BJ (cell line): ENCODE measurements around the gene FGF14. TPM values are rescaled to one million over a fixed set of nuclear protein-coding genes. Genes with fewer than 3 reads are reported as not detected.

ENCODE experiments used
- CTCF ChIA-PET: fragments of 350-600 bp; formaldehyde crosslinking; extraction: SDS; loops from one replicate; lab custom pipeline; 2021; ENCODE audit warnings: antibody characterized with exemption, inconsistent platforms; lab: Yijun Ruan, JAX
- POLR2A ChIA-PET: fragments of 300-600 bp; sonication (Branson Sonifier 250); formaldehyde crosslinking; extraction: SDS; loops from one replicate; lab custom pipeline; 2021; ENCODE audit warnings: antibody characterized with exemption; lab: Charles Lee
- DNase-seq: peaks from one replicate; pipeline ENCODE4 v3.0.0-alpha.2; 2011; ENCODE audit warnings: low read depth
- H3K27me3 ChIP-seq: 2 replicates; pipeline ENCODE4 v1.6.0; 2011; ENCODE audit warnings: low read length; ENCODE audit not compliant: control insufficient read depth, insufficient read depth
- H3K36me3 ChIP-seq: 2 replicates; pipeline ENCODE4 v1.5.1; 2011; ENCODE audit warnings: low read length; ENCODE audit not compliant: control insufficient read depth, insufficient read depth
- H3K4me3 ChIP-seq: 2 replicates; pipeline ENCODE4 v1.5.1; 2011; ENCODE audit warnings: low read depth, mild to moderate bottlenecking, control low read depth, low read length
- polyA plus RNA-seq: library from polyadenylated mRNA; depleted of rRNA; stranded (reverse); fragments of >200 nt; gene quantifications from 2 replicates; pipeline ENCODE4 v1.2.3, GENCODE V29; 2011
- TF ChIP-seq, protein P1 (sequence below): IDR thresholded peaks from 2 replicates; pipeline ENCODE4 v1.5.1; 2011; ENCODE audit warnings: low read depth, mild to moderate bottlenecking, control low read depth, inconsistent platforms, low read length, moderate library complexity; ENCODE audit not compliant: insufficient read depth

FGF14 gene
- polyA plus RNA-seq, 1 experiment: 0.01 TPM

DNA sequence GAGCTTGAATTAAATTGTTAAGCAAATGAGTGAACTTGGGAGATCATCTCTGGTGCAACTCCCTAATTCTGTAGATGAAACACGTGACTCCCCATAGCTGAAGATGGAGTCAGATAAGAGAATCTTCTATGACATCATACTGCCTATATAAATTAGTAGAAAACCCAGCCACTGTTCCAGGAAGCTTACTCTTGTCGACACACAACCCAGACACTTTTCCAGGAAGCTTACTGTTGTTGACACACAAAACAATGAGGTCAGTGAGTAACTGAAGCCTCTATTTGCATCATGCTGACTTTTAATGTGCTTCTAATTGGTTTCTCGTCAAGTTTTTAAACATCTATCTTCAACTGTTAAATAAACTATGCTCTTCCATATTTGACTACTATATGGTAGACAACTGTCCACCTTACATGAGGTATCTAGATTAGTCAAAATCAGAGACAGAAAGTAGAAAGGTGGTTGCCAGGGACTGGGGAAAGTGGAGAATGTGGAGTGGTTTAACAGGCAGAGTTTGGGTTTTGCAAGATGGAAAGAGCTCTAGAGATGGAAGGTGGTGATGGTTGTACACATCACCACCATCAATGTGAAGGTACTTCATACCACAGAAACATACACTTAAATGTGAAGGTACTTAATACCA is 168.2 kb downstream of the FGF14 start:
- TF ChIP-seq, protein P1, sequence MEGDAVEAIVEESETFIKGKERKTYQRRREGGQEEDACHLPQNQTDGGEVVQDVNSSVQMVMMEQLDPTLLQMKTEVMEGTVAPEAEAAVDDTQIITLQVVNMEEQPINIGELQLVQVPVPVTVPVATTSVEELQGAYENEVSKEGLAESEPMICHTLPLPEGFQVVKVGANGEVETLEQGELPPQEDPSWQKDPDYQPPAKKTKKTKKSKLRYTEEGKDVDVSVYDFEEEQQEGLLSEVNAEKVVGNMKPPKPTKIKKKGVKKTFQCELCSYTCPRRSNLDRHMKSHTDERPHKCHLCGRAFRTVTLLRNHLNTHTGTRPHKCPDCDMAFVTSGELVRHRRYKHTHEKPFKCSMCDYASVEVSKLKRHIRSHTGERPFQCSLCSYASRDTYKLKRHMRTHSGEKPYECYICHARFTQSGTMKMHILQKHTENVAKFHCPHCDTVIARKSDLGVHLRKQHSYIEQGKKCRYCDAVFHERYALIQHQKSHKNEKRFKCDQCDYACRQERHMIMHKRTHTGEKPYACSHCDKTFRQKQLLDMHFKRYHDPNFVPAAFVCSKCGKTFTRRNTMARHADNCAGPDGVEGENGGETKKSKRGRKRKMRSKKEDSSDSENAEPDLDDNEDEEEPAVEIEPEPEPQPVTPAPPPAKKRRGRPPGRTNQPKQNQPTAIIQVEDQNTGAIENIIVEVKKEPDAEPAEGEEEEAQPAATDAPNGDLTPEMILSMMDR: no peak
- no peaks in the 10 kb centered on the region for H3K36me3 ChIP-seq
- H3K27me3 ChIP-seq: 0 out of 2 replicates have a peak, but pooled peaks cover under 1% of the 10 kb centered on the region
- no peak for DNase-seq
- CTCF ChIA-PET: interaction anchor here (0.7 to 1.5 kb wide), 3 partner anchors 8 to 34 kb away, joined by 3 to 4 read pairs (median 3); no protein-coding TSS in a partner anchor
- H3K4me3 ChIP-seq: no peak overlapping the region
- POLR2A ChIA-PET: no interaction called here

- ChIA-PET CTCF (no interaction called here), POLR2A (no interaction called here)
- TF ChIP-seq, protein P1: no peak
These were observed 170.4 kb downstream of the FGF14 start for GRCh38 chr13:102231479-102231878.

GRCh38 chr13:102227741-102228140 is 174.1 kb downstream of the FGF14 start:
- H3K36me3 ChIP-seq: no peaks in the 10 kb centered on the region
- no peak for DNase-seq
- ChIA-PET POLR2A (no interaction called here), CTCF (no interaction called here)
- TF ChIP-seq, protein P1: no peak
- no peaks in the 10 kb centered on the region; the same call in 1 of the 2 replicates for H3K27me3 ChIP-seq
- no peak overlapping the region for H3K4me3 ChIP-seq

More at GRCh38 chr13:102231479-102231878, 170.4 kb downstream of the FGF14 start:
- no peak for DNase-seq
- Histone ChIP-seq H3K36me3 (no peaks in the 10 kb centered on the region), H3K27me3 (no peaks in the 10 kb centered on the region), H3K4me3 (no peak overlapping the region)

GRCh38 chr13:102226591-102226990 is 175.3 kb downstream of the FGF14 start:
- no peaks in the 10 kb centered on the region for H3K36me3 ChIP-seq
- no peak overlapping the region for H3K4me3 ChIP-seq
- TF ChIP-seq, protein P1: no peak
- ChIA-PET POLR2A (no interaction called here), CTCF (interaction anchor here (1.2 kb wide), 2 partner anchors 8 to 29 kb away, joined by 4 read pairs; no protein-coding TSS in a partner anchor)
- H3K27me3 ChIP-seq: no peaks in the 10 kb centered on the region; the same call in 1 of the 2 replicates
- DNase-seq: no peak

- no peaks in the 10 kb centered on the region; the same call in 1 of the 2 replicates for H3K27me3 ChIP-seq
- H3K4me3 ChIP-seq: no peak overlapping the region
- H3K36me3 ChIP-seq: no peaks in the 10 kb centered on the region
- DNase-seq: no peak
- CTCF ChIA-PET: interaction anchor here (1.2 kb wide), 2 partner anchors 8 to 29 kb away, joined by 4 read pairs; no protein-coding TSS in a partner anchor
- TF ChIP-seq, protein P1: no peak
- POLR2A ChIA-PET: no interaction called here
These were observed 176.0 kb downstream of the FGF14 start for GRCh38 chr13:102225892-102226291.
